ENCODE results near the gene SMURF1.

- TF ChIP-seq, protein P1, sequence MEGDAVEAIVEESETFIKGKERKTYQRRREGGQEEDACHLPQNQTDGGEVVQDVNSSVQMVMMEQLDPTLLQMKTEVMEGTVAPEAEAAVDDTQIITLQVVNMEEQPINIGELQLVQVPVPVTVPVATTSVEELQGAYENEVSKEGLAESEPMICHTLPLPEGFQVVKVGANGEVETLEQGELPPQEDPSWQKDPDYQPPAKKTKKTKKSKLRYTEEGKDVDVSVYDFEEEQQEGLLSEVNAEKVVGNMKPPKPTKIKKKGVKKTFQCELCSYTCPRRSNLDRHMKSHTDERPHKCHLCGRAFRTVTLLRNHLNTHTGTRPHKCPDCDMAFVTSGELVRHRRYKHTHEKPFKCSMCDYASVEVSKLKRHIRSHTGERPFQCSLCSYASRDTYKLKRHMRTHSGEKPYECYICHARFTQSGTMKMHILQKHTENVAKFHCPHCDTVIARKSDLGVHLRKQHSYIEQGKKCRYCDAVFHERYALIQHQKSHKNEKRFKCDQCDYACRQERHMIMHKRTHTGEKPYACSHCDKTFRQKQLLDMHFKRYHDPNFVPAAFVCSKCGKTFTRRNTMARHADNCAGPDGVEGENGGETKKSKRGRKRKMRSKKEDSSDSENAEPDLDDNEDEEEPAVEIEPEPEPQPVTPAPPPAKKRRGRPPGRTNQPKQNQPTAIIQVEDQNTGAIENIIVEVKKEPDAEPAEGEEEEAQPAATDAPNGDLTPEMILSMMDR (IDR thresholded peaks at IDR 0.05; ENCODE audit: low read length): no peak
- no peak for TF ChIP-seq EZH2 (IDR thresholded peaks at IDR 0.05; ENCODE audit: borderline replicate concordance, low read length)
Observed at GRCh38 chr7:99191869-99192596, 48.1 kb upstream of the SMURF1 start.
